HG03108 (cell line): ENCODE measurements around the gene TMEM170A.

Experiments
- ATAC-seq: cut with Tn5 transposase; IDR thresholded peaks from one replicate; pipeline ENCODE4 v1.9.1; 2021; ENCODE audit warnings: moderate library complexity; ENCODE audit not compliant: unreplicated experiment

Gene TMEM170A

DNA sequence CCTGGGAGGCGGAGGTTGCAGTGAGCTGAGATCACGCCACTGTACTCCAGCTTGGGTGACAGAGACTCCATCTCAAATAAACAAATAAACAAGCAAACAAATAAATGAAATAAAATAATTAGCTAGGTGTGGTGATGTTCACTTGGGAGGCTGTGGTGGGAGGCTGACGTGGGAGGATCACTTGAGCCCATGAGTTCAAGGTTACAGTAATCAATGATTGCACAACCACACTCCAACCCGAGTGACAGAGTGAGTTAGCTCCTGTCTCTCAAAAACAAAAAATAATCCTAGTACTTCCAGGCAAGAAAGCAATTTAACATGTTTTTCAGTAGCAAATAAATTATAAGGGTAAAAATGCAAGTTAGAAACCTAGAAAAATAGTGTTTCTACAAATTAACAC, 57.5 kb downstream of the TMEM170A start:
- ATAC-seq: no peak

GRCh38 chr16:75402821-75403475, 61.5 kb downstream of the TMEM170A start:
- no peak for ATAC-seq

- ATAC-seq: no peak
Measured at GRCh38 chr16:75402159-75402820, 62.2 kb downstream of the TMEM170A start.

- no peak for ATAC-seq
Measured at GRCh38 chr16:75401691-75402090, 62.8 kb downstream of the TMEM170A start.

- ATAC-seq: no peak
Measured at GRCh38 chr16:75398333-75398732, 66.2 kb downstream of the TMEM170A start.

- no peak for ATAC-seq
Measured at GRCh38 chr16:75394941-75395340, 69.5 kb downstream of the TMEM170A start.
